ENCODE measurements around the gene DDC. TPM values are rescaled to one million over a fixed set of nuclear protein-coding genes. Genes with fewer than 3 reads are reported as not detected.

The DDC gene
- total RNA-seq, 1 donor from 2014 or later, result not detected

GRCh38 chr7:50488379-50488778 lies 76.8 kb downstream of the DDC start:
- no peak for DNase-seq (ENCODE audit: low spot score)
- no peak for TF ChIP-seq CTCF (IDR thresholded peaks at IDR 0.05)
- no peak overlapping the region for H3K27ac Mint-ChIP-seq (ENCODE audit: unreplicated experiment)
- no peaks in the 10 kb centered on the region for H3K4me1 Mint-ChIP-seq (ENCODE audit: low read depth)
- H3K27me3 Mint-ChIP-seq (ENCODE audit: low read depth), result peaks cover 35% of the 10 kb centered on the region
- no peaks in the 10 kb centered on the region for H3K36me3 Mint-ChIP-seq (ENCODE audit: low read depth)
- H3K4me3 Mint-ChIP-seq (ENCODE audit: unreplicated experiment), result no peak overlapping the region
- no peaks in the 10 kb centered on the region for H3K9me3 Mint-ChIP-seq (ENCODE audit: low read depth)

GRCh38 chr7:50486512-50486911 lies 78.7 kb downstream of the DDC start:
- no peak for TF ChIP-seq CTCF (IDR thresholded peaks at IDR 0.05)
- H3K27ac Mint-ChIP-seq (ENCODE audit: unreplicated experiment), result no peak overlapping the region

GRCh38 chr7:50481867-50482266 lies 83.3 kb downstream of the DDC start:
- Mint-ChIP-seq H3K27me3 (ENCODE audit: low read depth) (peaks cover 27% of the 10 kb centered on the region), H3K9me3 (ENCODE audit: low read depth) (no peaks in the 10 kb centered on the region), H3K4me3 (ENCODE audit: unreplicated experiment) (no peak overlapping the region), H3K36me3 (ENCODE audit: low read depth) (no peaks in the 10 kb centered on the region), H3K27ac (ENCODE audit: unreplicated experiment) (no peak overlapping the region), H3K4me1 (ENCODE audit: low read depth) (no peaks in the 10 kb centered on the region)
- no peak for TF ChIP-seq CTCF (IDR thresholded peaks at IDR 0.05)
- DNase-seq (ENCODE audit: low spot score), result no peak

More at GRCh38 chr7:50486512-50486911, 78.7 kb downstream of the DDC start:
- H3K4me3 Mint-ChIP-seq (ENCODE audit: unreplicated experiment), result no peak overlapping the region
- no peaks in the 10 kb centered on the region for H3K4me1 Mint-ChIP-seq (ENCODE audit: low read depth)
- no peaks in the 10 kb centered on the region for H3K9me3 Mint-ChIP-seq (ENCODE audit: low read depth)
- peaks cover 18% of the 10 kb centered on the region for H3K27me3 Mint-ChIP-seq (ENCODE audit: low read depth)
- no peaks in the 10 kb centered on the region for H3K36me3 Mint-ChIP-seq (ENCODE audit: low read depth)
- DNase-seq (ENCODE audit: low spot score), result no peak

- Mint-ChIP-seq H3K27me3 (ENCODE audit: low read depth) (peaks cover 32% of the 10 kb centered on the region), H3K4me1 (ENCODE audit: low read depth) (no peaks in the 10 kb centered on the region), H3K36me3 (ENCODE audit: low read depth) (no peaks in the 10 kb centered on the region), H3K27ac (ENCODE audit: unreplicated experiment) (no peak overlapping the region), H3K4me3 (ENCODE audit: unreplicated experiment) (no peak overlapping the region), H3K9me3 (ENCODE audit: low read depth) (no peaks in the 10 kb centered on the region)
- TF ChIP-seq CTCF (IDR thresholded peaks at IDR 0.05), result no peak
- DNase-seq (ENCODE audit: low spot score), result no peak
Observed at GRCh38 chr7:50480797-50481196, 84.4 kb downstream of the DDC start.

GRCh38 chr7:50479743-50480517 lies 85.3 kb downstream of the DDC start:
- no peaks in the 10 kb centered on the region for H3K9me3 Mint-ChIP-seq (ENCODE audit: low read depth)
- DNase-seq (ENCODE audit: low spot score), result no peak
- H3K27me3 Mint-ChIP-seq (ENCODE audit: low read depth), result peaks cover 30% of the 10 kb centered on the region
- no peak overlapping the region for H3K4me3 Mint-ChIP-seq (ENCODE audit: unreplicated experiment)
- no peaks in the 10 kb centered on the region for H3K36me3 Mint-ChIP-seq (ENCODE audit: low read depth)
- peaks cover 1% of the 10 kb centered on the region for H3K4me1 Mint-ChIP-seq (ENCODE audit: low read depth)
- no peak for TF ChIP-seq CTCF (IDR thresholded peaks at IDR 0.05)
- no peak overlapping the region for H3K27ac Mint-ChIP-seq (ENCODE audit: unreplicated experiment)
